Progenitor cell of endocrine pancreas (in vitro differentiated cells): ENCODE results near the gene STIM2. TPM values are rescaled to one million over a fixed set of nuclear protein-coding genes. Genes with fewer than 3 reads are reported as not detected.
A peak's percentile ranks its signal among the peaks of the same experiment; 100 is the strongest.

Source experiments
- DNase-seq: peaks from one replicate; pipeline ENCODE4 v3.0.0; 2021; ENCODE audit warnings: low spot score; ENCODE audit not compliant: unreplicated experiment
- H3K27ac Mint-ChIP-seq: 2 replicates; pipeline ENCODE4 v1.8.0; 2021; ENCODE audit warnings: mild to moderate bottlenecking, moderate library complexity, mixed read lengths
- H3K27me3 Mint-ChIP-seq: 2 replicates; pipeline ENCODE4 v1.8.0; 2021; ENCODE audit warnings: mixed read lengths
- H3K36me3 Mint-ChIP-seq: 2 replicates; pipeline ENCODE4 v1.8.0; 2022; ENCODE audit warnings: mixed read lengths; ENCODE audit not compliant: insufficient read depth
- H3K4me1 Mint-ChIP-seq: 2 replicates; pipeline ENCODE4 v1.8.0; 2021; ENCODE audit warnings: low read depth, mixed read lengths
- H3K4me3 Mint-ChIP-seq: 2 replicates; pipeline ENCODE4 v1.8.0; 2021; ENCODE audit warnings: low read depth, mild to moderate bottlenecking, moderate library complexity, mixed read lengths
- H3K9me3 Mint-ChIP-seq: 2 replicates; pipeline ENCODE4 v1.8.0; 2021; ENCODE audit warnings: low read depth, mixed read lengths
- CTCF ChIP-seq: fragments of 200-600 bp; sonication (generic); IDR thresholded peaks from one replicate; pipeline ENCODE4 v1.5.0; 2021; ENCODE audit warnings: antibody characterized with exemption, mild to moderate bottlenecking; ENCODE audit not compliant: unreplicated experiment
- total RNA-seq: library from RNA; stranded (reverse); gene quantifications from 2 replicates; pipeline ENCODE4 v1.2.1, GENCODE V29; 2021

The STIM2 gene
- total RNA-seq, 1 donor from 2014 or later = 48.7 TPM

- no peak overlapping the region for H3K27ac Mint-ChIP-seq
- no peaks in the 10 kb centered on the region for H3K4me1 Mint-ChIP-seq
- no peaks in the 10 kb centered on the region for H3K9me3 Mint-ChIP-seq
- peaks cover 3% of the 10 kb centered on the region for H3K27me3 Mint-ChIP-seq
- no peaks in the 10 kb centered on the region for H3K36me3 Mint-ChIP-seq
- TF ChIP-seq CTCF = no peak
- no peak overlapping the region for H3K4me3 Mint-ChIP-seq
- DNase-seq = no peak
These were observed 10.1 kb upstream of the STIM2 start for GRCh38 chr4:26850528-26850927.

GRCh38 chr4:26851129-26851528, 9.5 kb upstream of the STIM2 start:
- no peaks in the 10 kb centered on the region for H3K4me1 Mint-ChIP-seq
- no peak for TF ChIP-seq CTCF
- H3K9me3 Mint-ChIP-seq = no peaks in the 10 kb centered on the region
- no peak overlapping the region for H3K4me3 Mint-ChIP-seq
- DNase-seq = no peak
- H3K27ac Mint-ChIP-seq = no peak overlapping the region
- H3K36me3 Mint-ChIP-seq = no peaks in the 10 kb centered on the region
- H3K27me3 Mint-ChIP-seq = peaks cover 3% of the 10 kb centered on the region

- Mint-ChIP-seq H3K27ac (no peak overlapping the region), H3K4me3 (no peak overlapping the region), H3K9me3 (no peaks in the 10 kb centered on the region), H3K36me3 (no peaks in the 10 kb centered on the region), H3K27me3 (peaks cover 3% of the 10 kb centered on the region), H3K4me1 (peaks cover 22% of the 10 kb centered on the region)
- DNase-seq = no peak
- no peak for TF ChIP-seq CTCF
These were observed 5.9 kb upstream of the STIM2 start for GRCh38 chr4:26854701-26855100.

- no peak for DNase-seq
- Mint-ChIP-seq H3K9me3 (no peaks in the 10 kb centered on the region), H3K4me1 (peaks cover 31% of the 10 kb centered on the region), H3K27me3 (peaks cover 3% of the 10 kb centered on the region), H3K36me3 (no peaks in the 10 kb centered on the region), H3K27ac (peak overlapping the region; percentile 92), H3K4me3 (peak overlapping the region; percentile 85)
- no peak for TF ChIP-seq CTCF
These were observed 3.7 kb upstream of the STIM2 start for GRCh38 chr4:26856906-26857277.

GRCh38 chr4:26857278-26858034, 3.2 kb upstream of the STIM2 start:
- H3K9me3 Mint-ChIP-seq = no peaks in the 10 kb centered on the region
- H3K27ac Mint-ChIP-seq = peak overlapping the region; percentile 98
- TF ChIP-seq CTCF = no peak

More at GRCh38 chr4:26857278-26858034, 3.2 kb upstream of the STIM2 start:
- Mint-ChIP-seq H3K4me1 (peaks cover 33% of the 10 kb centered on the region), H3K27me3 (peaks cover 3% of the 10 kb centered on the region), H3K36me3 (no peaks in the 10 kb centered on the region), H3K4me3 (peak overlapping the region; percentile 85)
- DNase-seq = peak; percentile 89
